GM12878 (cell line): ENCODE measurements around the gene GCNT3.

Experiments used
- ATF7 ChIP-seq: fragments of 450-650 bp; IDR thresholded peaks from 2 replicates; pipeline ENCODE4 v1.6.1; 2016; ENCODE audit warnings: low read depth, mild to moderate bottlenecking
- BHLHE40 ChIP-seq, 2 experiments: fragments of 450-650 bp in 1 of 2; IDR thresholded peaks; 2 replicates each; pipeline ENCODE4 v1.6.1; 2011 to 2017; ENCODE audit warnings: low read depth in 2 of 2, borderline replicate concordance in 1 of 2, improper control_type of control experiment in 1 of 2, low read length in 1 of 2, mild to moderate bottlenecking in 1 of 2
- EP300 ChIP-seq, 2 experiments: fragments of 150-350 bp in 1 of 2; IDR thresholded peaks; 2 replicates each; pipeline ENCODE4 v1.6.1; 2011 to 2012; ENCODE audit warnings: low read depth in 2 of 2, low read length in 2 of 2, borderline replicate concordance in 1 of 2, improper control_type of control experiment in 1 of 2, inconsistent platforms in 1 of 2; ENCODE audit not compliant: control insufficient read depth in 1 of 2
- HDAC2 ChIP-seq: fragments of 200-600 bp; sonication (generic); IDR thresholded peaks from 2 replicates; pipeline ENCODE4 v1.6.1; 2017
- MEF2B ChIP-seq: fragments of 450-650 bp; IDR thresholded peaks from 2 replicates; pipeline ENCODE4 v1.6.1; 2018; ENCODE audit warnings: mild to moderate bottlenecking, moderate library complexity; ENCODE audit not compliant: partially characterized antibody, poor library complexity, severe bottlenecking
- POLR2A ChIP-seq: IDR thresholded peaks from 2 replicates; pipeline ENCODE4 v1.6.1; 2011; ENCODE audit warnings: low read depth, mild to moderate bottlenecking, low read length
- RAD21 ChIP-seq: IDR thresholded peaks from 2 replicates; pipeline ENCODE4 v1.6.1; 2011; ENCODE audit warnings: mild to moderate bottlenecking, low read depth, low read length, moderate library complexity; ENCODE audit not compliant: insufficient read depth
- TF ChIP-seq, protein P1 (sequence below): fragments of 450-650 bp; IDR thresholded peaks from 2 replicates; pipeline ENCODE4 v1.6.1; 2016; ENCODE audit warnings: mild to moderate bottlenecking, moderate library complexity, borderline replicate concordance
- TF ChIP-seq, protein P2 (sequence below), 3 experiments: IDR thresholded peaks in 2 of 3; conservative IDR thresholded peaks in 1 of 3; 2 replicates each; pipeline ENCODE4 v1.5.1; 2011; ENCODE audit warnings: low read depth in 3 of 3, low read length in 3 of 3, mild to moderate bottlenecking in 3 of 3, control low read depth in 2 of 3, moderate library complexity in 2 of 3, inconsistent platforms in 1 of 3, mixed read lengths in 1 of 3; ENCODE audit not compliant: control insufficient read depth in 2 of 3, insufficient read depth in 1 of 3; ENCODE audit errors: extremely low read depth in 1 of 3
- TF ChIP-seq, protein P3 (sequence below): fragments of 450-650 bp; formaldehyde crosslinking; IDR thresholded peaks from 2 replicates; pipeline ENCODE4 v1.4.0; 2020; ENCODE audit warnings: mild to moderate bottlenecking, moderate library complexity
- TF ChIP-seq, protein P4 (sequence below): IDR thresholded peaks from 2 replicates; pipeline ENCODE4 v1.6.1; 2011; ENCODE audit warnings: low read depth, low read length, improper control_type of control experiment, borderline replicate concordance
- TF ChIP-seq, protein P5 (sequence below): fragments of 450-650 bp; IDR thresholded peaks from 2 replicates; pipeline ENCODE4 v1.6.1; 2017; ENCODE audit warnings: antibody characterized with exemption, mild to moderate bottlenecking, moderate library complexity

DNA sequence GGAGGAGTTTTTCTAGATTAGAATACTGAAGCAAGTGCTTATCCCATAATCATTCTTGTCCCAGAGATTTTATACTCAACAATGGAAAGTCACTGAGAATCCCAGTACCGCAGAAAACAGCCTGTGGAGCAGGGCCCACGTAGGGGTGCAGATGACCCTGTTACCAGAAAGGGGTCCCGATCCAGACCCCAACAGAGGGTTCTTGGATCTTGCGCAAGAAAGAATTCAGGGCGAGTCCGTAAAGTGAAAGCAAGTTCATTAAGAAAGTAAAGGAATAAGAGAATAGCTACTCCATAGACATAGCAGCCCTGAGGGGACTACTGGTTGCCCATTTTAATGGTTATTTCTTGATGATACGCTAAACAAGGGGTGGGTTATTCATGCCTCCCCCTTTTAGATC lies 2.6 kb downstream of the GCNT3 start:
- TF ChIP-seq HDAC2 (no peak), RAD21 (no peak), MEF2B (no peak), BHLHE40 (IDR thresholded peaks at IDR 0.05; ENCODE audit: borderline replicate concordance in 1 of 2, low read depth in 2 of 2, low read length in 1 of 2) (no peak), POLR2A (no peak), ATF7 (no peak), EP300 (IDR thresholded peaks at IDR 0.05; ENCODE audit: borderline replicate concordance in 1 of 2, control insufficient read depth in 1 of 2, low read depth in 2 of 2, low read length in 2 of 2) (no peak)
- TF ChIP-seq, protein P1, sequence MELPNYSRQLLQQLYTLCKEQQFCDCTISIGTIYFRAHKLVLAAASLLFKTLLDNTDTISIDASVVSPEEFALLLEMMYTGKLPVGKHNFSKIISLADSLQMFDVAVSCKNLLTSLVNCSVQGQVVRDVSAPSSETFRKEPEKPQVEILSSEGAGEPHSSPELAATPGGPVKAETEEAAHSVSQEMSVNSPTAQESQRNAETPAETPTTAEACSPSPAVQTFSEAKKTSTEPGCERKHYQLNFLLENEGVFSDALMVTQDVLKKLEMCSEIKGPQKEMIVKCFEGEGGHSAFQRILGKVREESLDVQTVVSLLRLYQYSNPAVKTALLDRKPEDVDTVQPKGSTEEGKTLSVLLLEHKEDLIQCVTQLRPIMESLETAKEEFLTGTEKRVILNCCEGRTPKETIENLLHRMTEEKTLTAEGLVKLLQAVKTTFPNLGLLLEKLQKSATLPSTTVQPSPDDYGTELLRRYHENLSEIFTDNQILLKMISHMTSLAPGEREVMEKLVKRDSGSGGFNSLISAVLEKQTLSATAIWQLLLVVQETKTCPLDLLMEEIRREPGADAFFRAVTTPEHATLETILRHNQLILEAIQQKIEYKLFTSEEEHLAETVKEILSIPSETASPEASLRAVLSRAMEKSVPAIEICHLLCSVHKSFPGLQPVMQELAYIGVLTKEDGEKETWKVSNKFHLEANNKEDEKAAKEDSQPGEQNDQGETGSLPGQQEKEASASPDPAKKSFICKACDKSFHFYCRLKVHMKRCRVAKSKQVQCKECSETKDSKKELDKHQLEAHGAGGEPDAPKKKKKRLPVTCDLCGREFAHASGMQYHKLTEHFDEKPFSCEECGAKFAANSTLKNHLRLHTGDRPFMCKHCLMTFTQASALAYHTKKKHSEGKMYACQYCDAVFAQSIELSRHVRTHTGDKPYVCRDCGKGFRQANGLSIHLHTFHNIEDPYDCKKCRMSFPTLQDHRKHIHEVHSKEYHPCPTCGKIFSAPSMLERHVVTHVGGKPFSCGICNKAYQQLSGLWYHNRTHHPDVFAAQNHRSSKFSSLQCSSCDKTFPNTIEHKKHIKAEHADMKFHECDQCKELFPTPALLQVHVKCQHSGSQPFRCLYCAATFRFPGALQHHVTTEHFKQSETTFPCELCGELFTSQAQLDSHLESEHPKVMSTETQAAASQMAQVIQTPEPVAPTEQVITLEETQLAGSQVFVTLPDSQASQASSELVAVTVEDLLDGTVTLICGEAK: no peak
- TF ChIP-seq, protein P2, sequence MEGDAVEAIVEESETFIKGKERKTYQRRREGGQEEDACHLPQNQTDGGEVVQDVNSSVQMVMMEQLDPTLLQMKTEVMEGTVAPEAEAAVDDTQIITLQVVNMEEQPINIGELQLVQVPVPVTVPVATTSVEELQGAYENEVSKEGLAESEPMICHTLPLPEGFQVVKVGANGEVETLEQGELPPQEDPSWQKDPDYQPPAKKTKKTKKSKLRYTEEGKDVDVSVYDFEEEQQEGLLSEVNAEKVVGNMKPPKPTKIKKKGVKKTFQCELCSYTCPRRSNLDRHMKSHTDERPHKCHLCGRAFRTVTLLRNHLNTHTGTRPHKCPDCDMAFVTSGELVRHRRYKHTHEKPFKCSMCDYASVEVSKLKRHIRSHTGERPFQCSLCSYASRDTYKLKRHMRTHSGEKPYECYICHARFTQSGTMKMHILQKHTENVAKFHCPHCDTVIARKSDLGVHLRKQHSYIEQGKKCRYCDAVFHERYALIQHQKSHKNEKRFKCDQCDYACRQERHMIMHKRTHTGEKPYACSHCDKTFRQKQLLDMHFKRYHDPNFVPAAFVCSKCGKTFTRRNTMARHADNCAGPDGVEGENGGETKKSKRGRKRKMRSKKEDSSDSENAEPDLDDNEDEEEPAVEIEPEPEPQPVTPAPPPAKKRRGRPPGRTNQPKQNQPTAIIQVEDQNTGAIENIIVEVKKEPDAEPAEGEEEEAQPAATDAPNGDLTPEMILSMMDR (IDR thresholded peaks at IDR 0.05 in 2 of 3, conservative IDR thresholded peaks at IDR 0.05 in 1 of 3; ENCODE audit: control insufficient read depth in 2 of 3, extremely low read depth in 1 of 3, insufficient read depth in 1 of 3, low read depth in 3 of 3, low read length in 3 of 3): no peak
- TF ChIP-seq, protein P3, sequence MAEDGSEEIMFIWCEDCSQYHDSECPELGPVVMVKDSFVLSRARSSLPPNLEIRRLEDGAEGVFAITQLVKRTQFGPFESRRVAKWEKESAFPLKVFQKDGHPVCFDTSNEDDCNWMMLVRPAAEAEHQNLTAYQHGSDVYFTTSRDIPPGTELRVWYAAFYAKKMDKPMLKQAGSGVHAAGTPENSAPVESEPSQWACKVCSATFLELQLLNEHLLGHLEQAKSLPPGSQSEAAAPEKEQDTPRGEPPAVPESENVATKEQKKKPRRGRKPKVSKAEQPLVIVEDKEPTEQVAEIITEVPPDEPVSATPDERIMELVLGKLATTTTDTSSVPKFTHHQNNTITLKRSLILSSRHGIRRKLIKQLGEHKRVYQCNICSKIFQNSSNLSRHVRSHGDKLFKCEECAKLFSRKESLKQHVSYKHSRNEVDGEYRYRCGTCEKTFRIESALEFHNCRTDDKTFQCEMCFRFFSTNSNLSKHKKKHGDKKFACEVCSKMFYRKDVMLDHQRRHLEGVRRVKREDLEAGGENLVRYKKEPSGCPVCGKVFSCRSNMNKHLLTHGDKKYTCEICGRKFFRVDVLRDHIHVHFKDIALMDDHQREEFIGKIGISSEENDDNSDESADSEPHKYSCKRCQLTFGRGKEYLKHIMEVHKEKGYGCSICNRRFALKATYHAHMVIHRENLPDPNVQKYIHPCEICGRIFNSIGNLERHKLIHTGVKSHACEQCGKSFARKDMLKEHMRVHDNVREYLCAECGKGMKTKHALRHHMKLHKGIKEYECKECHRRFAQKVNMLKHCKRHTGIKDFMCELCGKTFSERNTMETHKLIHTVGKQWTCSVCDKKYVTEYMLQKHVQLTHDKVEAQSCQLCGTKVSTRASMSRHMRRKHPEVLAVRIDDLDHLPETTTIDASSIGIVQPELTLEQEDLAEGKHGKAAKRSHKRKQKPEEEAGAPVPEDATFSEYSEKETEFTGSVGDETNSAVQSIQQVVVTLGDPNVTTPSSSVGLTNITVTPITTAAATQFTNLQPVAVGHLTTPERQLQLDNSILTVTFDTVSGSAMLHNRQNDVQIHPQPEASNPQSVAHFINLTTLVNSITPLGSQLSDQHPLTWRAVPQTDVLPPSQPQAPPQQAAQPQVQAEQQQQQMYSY: no peak
- TF ChIP-seq, protein P4, sequence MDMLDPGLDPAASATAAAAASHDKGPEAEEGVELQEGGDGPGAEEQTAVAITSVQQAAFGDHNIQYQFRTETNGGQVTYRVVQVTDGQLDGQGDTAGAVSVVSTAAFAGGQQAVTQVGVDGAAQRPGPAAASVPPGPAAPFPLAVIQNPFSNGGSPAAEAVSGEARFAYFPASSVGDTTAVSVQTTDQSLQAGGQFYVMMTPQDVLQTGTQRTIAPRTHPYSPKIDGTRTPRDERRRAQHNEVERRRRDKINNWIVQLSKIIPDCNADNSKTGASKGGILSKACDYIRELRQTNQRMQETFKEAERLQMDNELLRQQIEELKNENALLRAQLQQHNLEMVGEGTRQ: no peak
- TF ChIP-seq, protein P5, sequence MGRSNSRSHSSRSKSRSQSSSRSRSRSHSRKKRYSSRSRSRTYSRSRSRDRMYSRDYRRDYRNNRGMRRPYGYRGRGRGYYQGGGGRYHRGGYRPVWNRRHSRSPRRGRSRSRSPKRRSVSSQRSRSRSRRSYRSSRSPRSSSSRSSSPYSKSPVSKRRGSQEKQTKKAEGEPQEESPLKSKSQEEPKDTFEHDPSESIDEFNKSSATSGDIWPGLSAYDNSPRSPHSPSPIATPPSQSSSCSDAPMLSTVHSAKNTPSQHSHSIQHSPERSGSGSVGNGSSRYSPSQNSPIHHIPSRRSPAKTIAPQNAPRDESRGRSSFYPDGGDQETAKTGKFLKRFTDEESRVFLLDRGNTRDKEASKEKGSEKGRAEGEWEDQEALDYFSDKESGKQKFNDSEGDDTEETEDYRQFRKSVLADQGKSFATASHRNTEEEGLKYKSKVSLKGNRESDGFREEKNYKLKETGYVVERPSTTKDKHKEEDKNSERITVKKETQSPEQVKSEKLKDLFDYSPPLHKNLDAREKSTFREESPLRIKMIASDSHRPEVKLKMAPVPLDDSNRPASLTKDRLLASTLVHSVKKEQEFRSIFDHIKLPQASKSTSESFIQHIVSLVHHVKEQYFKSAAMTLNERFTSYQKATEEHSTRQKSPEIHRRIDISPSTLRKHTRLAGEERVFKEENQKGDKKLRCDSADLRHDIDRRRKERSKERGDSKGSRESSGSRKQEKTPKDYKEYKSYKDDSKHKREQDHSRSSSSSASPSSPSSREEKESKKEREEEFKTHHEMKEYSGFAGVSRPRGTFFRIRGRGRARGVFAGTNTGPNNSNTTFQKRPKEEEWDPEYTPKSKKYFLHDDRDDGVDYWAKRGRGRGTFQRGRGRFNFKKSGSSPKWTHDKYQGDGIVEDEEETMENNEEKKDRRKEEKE: no peak
